ENCODE measurements around the gene SEC31A.
A peak's percentile ranks its signal among the peaks of the same experiment; 100 is the strongest.

Gene SEC31A

GRCh38 chr4:82798168-82799005, 92.6 kb downstream of the SEC31A start, which contains the start of gene SCD5:
Gene SCD5, minus strand, starts transcription at chr4:82798796. Its CDS starts 259 bp downstream, at chr4:82798537.
- H3K27ac ChIP-seq, result peak within 1 kb of the TSS in 16 of 21 experiments; percentile 2 to 70 (median 45)
- peak within 1 kb of the TSS; percentile 53 to 76 (median 73) for H3K4me3 ChIP-seq

GRCh38 chr4:82797405-82798111, 93.4 kb downstream of the SEC31A start:
- H3K4me3 ChIP-seq, result peak overlapping the region; percentile 53 to 76 (median 73)
- H3K27ac ChIP-seq, result peak overlapping the region in 4 of 21 experiments; percentile 17 to 70 (median 48)

GRCh38 chr4:82797040-82797404, 93.9 kb downstream of the SEC31A start:
- Histone ChIP-seq H3K27ac (peak overlapping the region in 1 of 21 experiments; percentile 17), H3K4me3 (peak overlapping the region in 6 of 7 experiments; percentile 53 to 76 (median 69))

DNA sequence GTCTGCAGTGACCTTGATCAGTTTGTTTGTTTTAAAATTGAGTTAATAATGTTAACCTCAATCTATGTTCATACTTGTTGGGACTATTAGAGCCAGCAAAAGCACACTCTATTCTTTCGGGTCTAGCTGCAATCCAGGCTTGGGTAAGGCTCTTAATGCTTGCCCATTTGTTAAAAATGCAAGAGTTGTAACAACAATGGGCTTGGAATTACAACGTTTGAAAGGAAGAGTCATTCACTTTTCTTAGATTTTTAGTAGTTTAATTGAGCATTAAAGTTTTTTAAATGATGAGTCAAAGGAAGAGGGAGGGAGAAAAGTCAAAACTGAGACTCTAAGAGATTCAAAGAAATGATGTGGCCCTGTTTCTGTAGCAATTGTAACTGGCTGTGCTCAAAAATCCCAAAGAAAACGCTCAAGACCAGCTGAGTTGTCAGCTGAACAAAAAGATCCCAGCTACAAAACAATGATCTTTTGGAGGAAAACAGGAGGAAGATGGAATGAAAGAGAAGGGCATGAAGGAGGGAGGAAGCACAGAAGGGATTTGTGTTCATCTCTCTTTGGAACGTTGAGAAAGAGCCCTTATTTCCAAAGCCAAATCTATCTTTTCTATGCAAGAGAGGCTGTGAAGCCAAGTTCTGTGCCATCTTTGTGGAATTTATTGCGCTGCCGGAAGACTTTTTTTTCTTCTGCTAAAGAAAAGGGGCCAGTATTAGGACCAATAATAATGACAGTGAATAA, 97.9 kb downstream of the SEC31A start:
- Histone ChIP-seq H3K27ac (peak overlapping the region in 1 of 21 experiments; percentile 10), H3K4me3 (no peak overlapping the region)

- H3K4me3 ChIP-seq, result no peak overlapping the region
- H3K27ac ChIP-seq, result no peak overlapping the region
These were observed 99.8 kb downstream of the SEC31A start for GRCh38 chr4:82791179-82791578.

- H3K27ac ChIP-seq, result no peak overlapping the region
- H3K4me3 ChIP-seq, result no peak overlapping the region
These were observed 100.8 kb downstream of the SEC31A start for GRCh38 chr4:82790060-82790660.

- Histone ChIP-seq H3K27ac (no peak overlapping the region), H3K4me3 (no peak overlapping the region)
These were observed 101.8 kb downstream of the SEC31A start for GRCh38 chr4:82789025-82789776.

GRCh38 chr4:82787342-82787741, 103.6 kb downstream of the SEC31A start:
- Histone ChIP-seq H3K4me3 (no peak overlapping the region), H3K27ac (no peak overlapping the region)

- Histone ChIP-seq H3K27ac (peak overlapping the region in 1 of 21 experiments; percentile 75), H3K4me3 (no peak overlapping the region)
These were observed 104.1 kb downstream of the SEC31A start for GRCh38 chr4:82786828-82787227.

- peak overlapping the region in 13 of 21 experiments; percentile 0 to 75 (median 49) for H3K27ac ChIP-seq
- H3K4me3 ChIP-seq, result no peak overlapping the region
These were observed 105.1 kb downstream of the SEC31A start for GRCh38 chr4:82785611-82786400.

GRCh38 chr4:82784681-82785610, 106.0 kb downstream of the SEC31A start:
- Histone ChIP-seq H3K4me3 (no peak overlapping the region), H3K27ac (peak overlapping the region in 14 of 21 experiments; percentile 0 to 71 (median 42))

GRCh38 chr4:82782626-82783345, 108.2 kb downstream of the SEC31A start:
- H3K27ac ChIP-seq, result no peak overlapping the region
- H3K4me3 ChIP-seq, result no peak overlapping the region

- H3K27ac ChIP-seq, result peak overlapping the region in 2 of 21 experiments; percentile 25 to 41
- H3K4me3 ChIP-seq, result no peak overlapping the region
These were observed 110.2 kb downstream of the SEC31A start for GRCh38 chr4:82780752-82781231.

- no peak overlapping the region for H3K4me3 ChIP-seq
- H3K27ac ChIP-seq, result peak overlapping the region in 2 of 21 experiments; percentile 25 to 41
These were observed 110.7 kb downstream of the SEC31A start for GRCh38 chr4:82780170-82780751.

DNA sequence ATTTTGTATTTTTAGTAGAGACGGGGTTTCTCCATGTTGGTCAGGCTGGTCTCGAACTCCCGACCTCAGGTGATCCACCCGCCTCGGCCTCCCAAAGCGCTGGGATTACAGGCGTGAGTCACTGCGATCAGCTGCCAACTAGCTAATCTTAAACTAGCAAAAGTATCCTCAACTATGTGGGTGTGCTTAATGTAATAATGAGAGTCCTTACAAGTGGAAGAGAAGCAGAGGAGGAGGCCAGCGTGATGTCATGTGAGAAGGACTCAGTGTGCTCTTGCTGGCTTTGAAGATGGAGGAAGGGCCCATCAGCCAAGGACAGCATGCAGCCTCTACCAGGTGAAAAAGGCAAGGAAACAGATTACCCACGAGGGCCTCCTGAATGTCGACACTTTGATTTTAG, 111.9 kb downstream of the SEC31A start:
- Histone ChIP-seq H3K27ac (no peak overlapping the region), H3K4me3 (no peak overlapping the region)

Data from skin epidermis (tissue), 12 donors.